ENCODE data around the gene JOSD1. TPM values are rescaled to one million over a fixed set of nuclear protein-coding genes. Genes with fewer than 3 reads are reported as not detected.

Gene JOSD1
- total RNA-seq, 1 donor from 2014 or later = 74.6 TPM

Other genes starting within 250 kb of the JOSD1 start
- not detected in 2 replicates for gene KCNJ4, start 245.7 kb downstream of the JOSD1 start, total RNA-seq
- gene KDELR3, start 232.8 kb downstream of the JOSD1 start, total RNA-seq = 0.95 and 0.98 TPM in 2 replicates
- 435 and 444 TPM in 2 replicates for gene DDX17, start 194.6 kb downstream of the JOSD1 start, total RNA-seq
- gene DMC1, start 130.8 kb downstream of the JOSD1 start, total RNA-seq = 4.6 and 6.1 TPM in 2 replicates
- 0.39 TPM in 1 of 2 replicates, not detected in the other for gene FAM227A, start 44.6 kb downstream of the JOSD1 start, total RNA-seq
- gene CBY1, start 44.3 kb downstream of the JOSD1 start, total RNA-seq = 10.8 and 11.1 TPM in 2 replicates
- 97.4 and 102 TPM in 2 replicates for gene TOMM22, start 19.0 kb downstream of the JOSD1 start, total RNA-seq
- 99.9 and 104 TPM in 2 replicates for gene GTPBP1, start 5.0 kb upstream of the JOSD1 start, total RNA-seq
- gene SUN2, start 55.1 kb upstream of the JOSD1 start, total RNA-seq = 518 and 541 TPM in 2 replicates
- 7.6 and 8.6 TPM in 2 replicates for gene DNAL4, start 93.2 kb upstream of the JOSD1 start, total RNA-seq
- 1.3 and 1.6 TPM in 2 replicates for gene NPTXR, start 143.1 kb upstream of the JOSD1 start, total RNA-seq
- gene CBX6, start 171.3 kb upstream of the JOSD1 start, total RNA-seq = 96.2 and 99.5 TPM in 2 replicates

Data from T-helper 1 cell treated with Interleukin-12 subunit alpha and Interleukin-12 subunit beta and Interleukin-4 antibody, amounts not matched to agents 30 ng/mL and 1 ng/mL, for 36 hours (primary cell).